C4-2B (cell line): ENCODE data around the gene SOX6.

Experiments
- ZFX ChIP-seq: fragments of 450-650 bp; IDR thresholded peaks from 2 replicates; pipeline ENCODE4 v1.6.1; 2017
- TF ChIP-seq, protein P1 (sequence below): fragments of 450-650 bp; conservative IDR thresholded peaks from 2 replicates; pipeline ENCODE4 v1.5.1; 2017; ENCODE audit warnings: mild to moderate bottlenecking

DNA sequence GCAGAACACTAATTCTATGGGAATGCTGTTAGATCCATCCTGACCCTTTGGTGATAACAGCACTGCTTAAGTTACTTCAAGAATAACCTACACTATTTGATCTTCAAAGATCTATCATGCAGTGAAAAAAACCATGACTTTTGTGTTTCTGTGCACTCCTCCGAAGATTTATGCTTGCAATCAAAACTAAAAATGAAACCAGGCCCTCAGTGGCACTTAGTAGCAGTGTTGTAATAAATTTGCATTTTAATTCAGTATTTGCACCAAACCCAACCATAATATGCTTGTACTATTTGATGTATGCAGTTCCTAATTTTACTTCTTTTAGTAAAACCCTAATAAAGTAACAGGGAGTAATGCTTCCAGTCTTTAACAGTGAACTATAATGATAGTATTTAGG lies 130.7 kb downstream of the SOX6 start:
- TF ChIP-seq, protein P1, sequence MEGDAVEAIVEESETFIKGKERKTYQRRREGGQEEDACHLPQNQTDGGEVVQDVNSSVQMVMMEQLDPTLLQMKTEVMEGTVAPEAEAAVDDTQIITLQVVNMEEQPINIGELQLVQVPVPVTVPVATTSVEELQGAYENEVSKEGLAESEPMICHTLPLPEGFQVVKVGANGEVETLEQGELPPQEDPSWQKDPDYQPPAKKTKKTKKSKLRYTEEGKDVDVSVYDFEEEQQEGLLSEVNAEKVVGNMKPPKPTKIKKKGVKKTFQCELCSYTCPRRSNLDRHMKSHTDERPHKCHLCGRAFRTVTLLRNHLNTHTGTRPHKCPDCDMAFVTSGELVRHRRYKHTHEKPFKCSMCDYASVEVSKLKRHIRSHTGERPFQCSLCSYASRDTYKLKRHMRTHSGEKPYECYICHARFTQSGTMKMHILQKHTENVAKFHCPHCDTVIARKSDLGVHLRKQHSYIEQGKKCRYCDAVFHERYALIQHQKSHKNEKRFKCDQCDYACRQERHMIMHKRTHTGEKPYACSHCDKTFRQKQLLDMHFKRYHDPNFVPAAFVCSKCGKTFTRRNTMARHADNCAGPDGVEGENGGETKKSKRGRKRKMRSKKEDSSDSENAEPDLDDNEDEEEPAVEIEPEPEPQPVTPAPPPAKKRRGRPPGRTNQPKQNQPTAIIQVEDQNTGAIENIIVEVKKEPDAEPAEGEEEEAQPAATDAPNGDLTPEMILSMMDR = no peak
- no peak for TF ChIP-seq ZFX
